ENCODE measurements around the gene CDK11B.
"Not testable (repeated sequence)": the region's sequence is repeated elsewhere in the genome, so short reads cannot be mapped to it uniquely, and the experiment has no call there.

The CDK11B gene

DNA sequence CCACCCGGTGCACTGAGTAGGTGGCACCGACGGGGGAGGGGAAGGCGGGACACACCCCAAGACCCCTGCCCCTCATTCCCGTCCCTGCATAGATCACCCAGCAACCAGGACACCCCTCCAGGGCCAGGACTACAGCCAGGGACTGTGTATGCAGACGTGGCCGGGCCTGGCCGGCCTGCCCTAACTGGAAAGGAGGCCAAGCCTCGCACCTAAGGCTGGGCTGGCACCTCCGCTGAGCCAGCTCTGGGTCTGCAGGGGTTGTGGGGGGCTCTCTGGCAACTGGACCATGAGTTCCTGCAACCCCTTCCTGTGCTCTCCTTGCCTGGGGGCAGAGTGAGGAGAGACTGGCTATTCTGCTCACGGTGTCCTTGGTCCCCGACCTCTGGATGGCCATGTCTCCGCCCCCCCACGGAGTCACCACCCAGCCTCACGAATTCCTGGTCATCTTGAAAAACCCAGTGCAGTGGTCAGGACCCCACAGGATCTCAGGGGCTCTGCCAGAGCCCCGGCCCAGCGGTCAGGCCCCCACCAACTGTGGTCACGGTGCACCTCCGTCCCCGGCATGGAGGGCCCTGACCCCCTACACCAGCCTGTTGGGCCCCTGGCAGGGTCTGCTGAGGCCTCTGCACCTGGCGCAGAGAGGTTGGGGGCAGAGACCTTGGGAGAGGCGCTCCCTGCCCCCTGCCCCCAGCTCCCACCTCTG, 57.8 kb downstream of the CDK11B start:
- H3K36me3 Mint-ChIP-seq: no peaks in the 10 kb centered on the region
- no peaks in the 10 kb centered on the region for H3K9me3 Mint-ChIP-seq
- DNase-seq: no peak
- peak overlapping the region; percentile 59 for H3K27ac Mint-ChIP-seq
- peaks cover 6 to 19% of the 10 kb centered on the region in 2 donors for H3K27me3 Mint-ChIP-seq
- H3K4me3 Mint-ChIP-seq: peak overlapping the region; percentile 69 to 78
- ATAC-seq (replicated peaks): no peak
- H3K4me1 Mint-ChIP-seq: peaks cover 20 to 33% of the 10 kb centered on the region in 2 donors

- H3K27ac Mint-ChIP-seq: peak within 1 kb of the TSS; percentile 77
- peak within 1 kb of the TSS; percentile 77 to 80 for H3K4me3 Mint-ChIP-seq
Measured at GRCh38 chr1:1599935-1600860, 58.6 kb downstream of the CDK11B start, which contains the start of gene FNDC10. Gene FNDC10 (minus strand): TSS chr1:1600135. CDS start chr1:1600015, 120 bp downstream.

GRCh38 chr1:1599030-1599934, 59.5 kb downstream of the CDK11B start:
- DNase-seq: no peak
- Mint-ChIP-seq H3K27ac (peak overlapping the region; percentile 77), H3K27me3 (peaks cover 6 to 19% of the 10 kb centered on the region in 2 donors)

More at GRCh38 chr1:1599935-1600860, 58.6 kb downstream of the CDK11B start, which contains the start of gene FNDC10:
- DNase-seq (no peak), ATAC-seq (replicated peaks) (peak; percentile 11 to 44)
- H3K27me3 Mint-ChIP-seq: peaks cover 6 to 19% of the 10 kb centered on the region in 2 donors
- no peaks in the 10 kb centered on the region for H3K9me3 Mint-ChIP-seq
- H3K36me3 Mint-ChIP-seq: no peaks in the 10 kb centered on the region
- peaks cover 20 to 33% of the 10 kb centered on the region in 2 donors for H3K4me1 Mint-ChIP-seq

DNA sequence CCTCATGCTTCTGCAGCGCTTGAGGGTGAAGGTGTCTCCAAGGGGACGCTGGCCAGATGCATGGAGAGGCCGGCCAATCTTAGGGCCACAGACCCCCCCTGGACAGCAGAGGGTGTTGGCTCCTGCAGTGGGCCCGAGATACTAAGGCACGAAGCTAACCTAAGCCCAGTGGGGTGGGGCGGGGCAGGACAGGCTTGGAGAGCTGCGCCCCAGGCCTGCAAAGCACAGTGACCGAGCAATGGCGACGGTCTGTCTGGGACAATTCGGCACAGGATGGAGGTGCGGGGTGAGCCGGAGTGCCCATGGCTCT, 60.1 kb downstream of the CDK11B start:
- ATAC-seq (replicated peaks) (no peak), DNase-seq (no peak)
- H3K36me3 Mint-ChIP-seq: no peaks in the 10 kb centered on the region
- H3K9me3 Mint-ChIP-seq: no peaks in the 10 kb centered on the region
- peaks cover 18 to 31% of the 10 kb centered on the region in 2 donors for H3K4me1 Mint-ChIP-seq
- H3K27me3 Mint-ChIP-seq: peaks cover 6 to 19% of the 10 kb centered on the region in 2 donors
- H3K4me3 Mint-ChIP-seq: peak overlapping the region; percentile 77 to 80
- H3K27ac Mint-ChIP-seq: peak overlapping the region; percentile 77

More at GRCh38 chr1:1599030-1599934, 59.5 kb downstream of the CDK11B start:
- peak; percentile 50 to 60 for ATAC-seq (replicated peaks)
- Mint-ChIP-seq H3K4me1 (peaks cover 18 to 33% of the 10 kb centered on the region in 2 donors), H3K9me3 (no peaks in the 10 kb centered on the region), H3K4me3 (peak overlapping the region; percentile 77 to 80), H3K36me3 (no peaks in the 10 kb centered on the region)

GRCh38 chr1:1598051-1598719, 60.6 kb downstream of the CDK11B start:
- DNase-seq: no peak

DNA sequence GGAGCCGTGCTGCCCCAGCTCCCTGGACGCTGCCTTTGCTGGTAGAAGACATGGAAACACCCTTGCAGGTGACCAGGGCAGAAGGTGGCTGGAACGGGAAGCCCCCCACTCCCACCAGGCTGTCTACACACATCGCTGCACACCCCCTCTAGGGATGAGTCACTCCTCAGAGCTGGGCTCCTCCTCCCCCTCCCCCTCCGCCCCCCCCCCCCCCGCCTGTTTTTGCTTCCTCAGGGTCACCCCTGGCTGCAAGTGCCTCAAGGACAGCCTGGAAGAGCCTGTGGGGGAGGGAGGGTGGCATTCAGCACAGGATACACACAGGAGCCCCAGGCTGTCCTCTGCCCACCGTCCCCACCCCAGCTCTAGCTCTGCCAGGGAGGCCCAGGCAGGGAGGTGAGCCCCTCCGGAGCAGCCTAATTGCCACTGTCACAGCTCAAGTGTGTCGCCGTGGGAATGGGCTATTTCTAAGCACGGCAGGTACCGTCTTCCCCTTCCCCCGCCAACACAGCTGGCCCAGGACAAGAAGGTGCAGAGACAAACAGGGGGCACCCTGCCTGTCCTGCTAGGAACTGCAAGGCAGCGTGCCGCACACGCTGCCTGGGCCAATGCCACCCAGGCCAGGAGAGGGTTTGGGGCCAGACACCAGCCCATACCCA, 61.4 kb downstream of the CDK11B start:
- H3K4me1 Mint-ChIP-seq: peaks cover 12 to 19% of the 10 kb centered on the region in 2 donors
- peaks cover 6 to 19% of the 10 kb centered on the region in 2 donors for H3K27me3 Mint-ChIP-seq
- no peaks in the 10 kb centered on the region for H3K36me3 Mint-ChIP-seq
- ATAC-seq (replicated peaks) (peak; percentile 54 to 57), DNase-seq (no peak)
- no peaks in the 10 kb centered on the region for H3K9me3 Mint-ChIP-seq
- H3K27ac Mint-ChIP-seq: no peak overlapping the region
- H3K4me3 Mint-ChIP-seq: no peak overlapping the region

More at GRCh38 chr1:1598051-1598719, 60.6 kb downstream of the CDK11B start:
- no peak for ATAC-seq (replicated peaks)
- peaks cover 6 to 19% of the 10 kb centered on the region in 2 donors for H3K27me3 Mint-ChIP-seq
- H3K4me1 Mint-ChIP-seq: peaks cover 18 to 27% of the 10 kb centered on the region in 2 donors
- H3K27ac Mint-ChIP-seq: no peak overlapping the region
- H3K36me3 Mint-ChIP-seq: no peaks in the 10 kb centered on the region
- H3K4me3 Mint-ChIP-seq: peak overlapping the region in 1 of 2 donors; percentile 77
- H3K9me3 Mint-ChIP-seq: no peaks in the 10 kb centered on the region

DNA sequence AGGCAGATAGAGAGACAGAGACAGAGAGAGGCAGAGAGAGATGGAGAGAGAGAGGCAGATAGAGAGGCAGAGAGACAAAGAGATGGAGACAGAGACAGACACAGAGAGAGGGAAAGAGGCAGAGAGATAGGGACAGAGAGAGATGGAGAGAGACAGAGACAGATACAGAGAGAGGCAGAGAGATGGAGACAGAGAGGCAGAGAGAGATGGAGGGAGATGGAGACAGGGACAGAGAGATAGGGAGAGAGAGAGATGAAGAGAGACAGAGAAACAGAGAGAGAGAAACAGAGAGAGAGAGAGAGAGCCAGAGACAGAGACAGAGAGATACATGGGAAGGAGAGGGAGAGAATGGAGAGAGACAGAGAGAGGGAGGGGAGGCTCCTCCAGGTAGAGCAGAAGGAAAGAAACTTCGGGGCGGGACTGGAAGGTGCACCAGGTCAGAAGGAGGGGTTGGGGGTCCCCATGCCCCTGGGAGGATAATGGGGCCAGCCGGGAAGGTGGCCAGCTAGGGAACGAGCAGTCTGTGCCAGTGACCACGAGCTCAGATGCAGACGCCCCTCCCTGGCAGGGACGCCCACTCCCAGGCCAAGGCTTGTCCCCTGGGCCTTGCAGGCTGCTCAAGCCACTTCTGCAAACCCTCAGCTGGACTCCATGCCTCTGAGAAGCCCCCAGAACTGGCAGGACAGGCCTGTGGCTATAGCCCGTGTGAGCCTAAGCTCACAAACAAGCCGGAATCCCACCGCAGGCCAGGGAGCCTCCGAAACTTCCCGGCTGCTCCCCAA, 62.1 kb downstream of the CDK11B start:
- H3K4me3 Mint-ChIP-seq: no peak overlapping the region
- DNase-seq (no peak), ATAC-seq (replicated peaks) (no peak)
- peaks cover 7 to 12% of the 10 kb centered on the region in 2 donors for H3K4me1 Mint-ChIP-seq
- H3K27ac Mint-ChIP-seq: no peak overlapping the region
- H3K9me3 Mint-ChIP-seq: no peaks in the 10 kb centered on the region
- H3K36me3 Mint-ChIP-seq: no peaks in the 10 kb centered on the region
- H3K27me3 Mint-ChIP-seq: peaks cover 6 to 19% of the 10 kb centered on the region in 2 donors

DNA sequence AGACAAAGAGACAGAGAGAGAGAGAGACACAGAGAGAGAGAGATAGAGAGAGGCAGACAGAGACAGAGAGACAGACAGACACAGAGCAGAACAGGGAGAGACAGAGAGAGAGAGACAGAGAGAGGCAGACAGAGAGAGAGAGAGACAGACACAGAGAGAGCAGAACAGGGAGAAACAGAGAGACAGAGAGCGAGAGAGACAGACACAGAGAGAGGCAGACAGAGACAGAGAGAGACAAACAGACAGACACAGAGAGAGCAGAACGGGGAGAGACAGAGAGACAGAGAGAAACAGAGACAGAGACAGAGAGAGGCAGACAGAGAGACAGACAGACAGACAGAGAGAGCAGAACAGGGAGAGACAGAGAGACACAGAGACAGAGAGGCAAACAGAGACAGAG, 63.5 kb downstream of the CDK11B start:
- not testable (repeated sequence) for ATAC-seq (replicated peaks); H3K4me3 Mint-ChIP-seq; H3K9me3 Mint-ChIP-seq; H3K27ac Mint-ChIP-seq; H3K36me3 Mint-ChIP-seq; DNase-seq
- peaks cover 6 to 14% of the 10 kb centered on the region in 2 donors for H3K27me3 Mint-ChIP-seq
- H3K4me1 Mint-ChIP-seq: peaks cover 5 to 11% of the 10 kb centered on the region in 2 donors

DNA sequence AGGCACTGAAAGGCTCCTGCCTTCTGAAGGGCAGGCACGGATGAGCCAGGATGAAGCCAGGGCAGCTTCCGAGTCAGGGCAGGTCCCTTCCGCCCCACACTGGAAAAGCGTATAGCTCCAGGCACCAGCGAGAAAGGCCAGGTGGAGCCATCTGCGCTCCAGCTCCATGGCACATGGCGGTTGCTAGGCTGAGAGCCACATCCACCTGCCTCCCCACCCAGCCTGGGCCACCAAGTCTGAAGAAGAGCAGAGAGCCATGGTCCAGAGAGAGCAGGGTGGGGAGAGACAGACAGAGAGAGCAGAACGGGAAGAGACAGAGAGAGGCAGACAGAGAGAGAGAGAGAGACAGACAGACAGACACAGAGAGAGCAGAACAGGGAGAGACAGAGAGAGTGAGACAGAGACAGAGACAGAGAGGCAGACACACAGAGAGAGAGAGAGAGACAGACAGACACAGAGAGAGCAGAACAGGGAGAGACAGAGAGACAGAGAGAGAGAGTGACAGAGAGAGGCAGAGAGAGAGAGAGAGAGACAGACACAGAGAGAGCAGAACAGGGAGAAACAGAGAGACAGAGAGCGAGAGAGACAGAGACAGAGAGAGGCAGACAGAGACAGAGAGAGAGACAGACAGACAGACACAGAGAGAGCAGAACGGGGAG, 64.1 kb downstream of the CDK11B start:
- Mint-ChIP-seq H3K4me3 (no peak overlapping the region), H3K27me3 (peaks cover 9 to 17% of the 10 kb centered on the region in 2 donors), H3K27ac (no peak overlapping the region), H3K4me1 (peaks cover 5 to 11% of the 10 kb centered on the region in 2 donors), H3K36me3 (no peaks in the 10 kb centered on the region), H3K9me3 (no peaks in the 10 kb centered on the region)
- ATAC-seq (replicated peaks) (peak in 1 of 2 donors; percentile 33), DNase-seq (no peak)

GRCh38 chr1:1593834-1594601, 64.8 kb downstream of the CDK11B start:
- ATAC-seq (replicated peaks): peak in 1 of 2 donors; percentile 32
- no peaks in the 10 kb centered on the region for H3K36me3 Mint-ChIP-seq

GRCh38 chr1:1591452-1591851, 67.4 kb downstream of the CDK11B start:
- H3K4me3 Mint-ChIP-seq: no peak overlapping the region
- no peaks in the 10 kb centered on the region for H3K4me1 Mint-ChIP-seq
- H3K27me3 Mint-ChIP-seq: peaks cover 12% of the 10 kb centered on the region in 2 donors
- no peaks in the 10 kb centered on the region for H3K36me3 Mint-ChIP-seq
- ATAC-seq (replicated peaks) (no peak), DNase-seq (no peak)
- no peaks in the 10 kb centered on the region for H3K9me3 Mint-ChIP-seq
- H3K27ac Mint-ChIP-seq: no peak overlapping the region

More at GRCh38 chr1:1593834-1594601, 64.8 kb downstream of the CDK11B start:
- Mint-ChIP-seq H3K27ac (no peak overlapping the region), H3K4me3 (no peak overlapping the region), H3K27me3 (peaks cover 9 to 17% of the 10 kb centered on the region in 2 donors), H3K9me3 (no peaks in the 10 kb centered on the region), H3K4me1 (peaks cover 4 to 9% of the 10 kb centered on the region in 2 donors)
- DNase-seq: no peak

Data from stimulated activated naive B cell treated with anti-CD40 and anti-IgM and Interleukin-4, amounts not matched to agents 10 μg/mL and 1 μg/mL and 100 μg/mL, for 72 hours (primary cell).